RWPE2 (cell line): Measurements from ENCODE around the gene EIF6.

ENCODE experiments used
- ATAC-seq: fragments of 200-7000 bp; cut with Tn5 transposase; 3 replicates; pipeline ENCODE4 v1.9.1; 2021; ENCODE audit warnings: low read depth
- DNase-seq: peaks from one replicate; pipeline ENCODE4 v3.0.0-alpha.2; 2020; ENCODE audit warnings: low spot score
- H3K27ac ChIP-seq: fragments of 450-650 bp; 2 replicates; pipeline ENCODE4 v1.5.1; 2017; ENCODE audit warnings: mild to moderate bottlenecking; ENCODE audit not compliant: poor library complexity, severe bottlenecking
- H3K27me3 ChIP-seq: fragments of 250-450 bp; sonication (Bioruptor Pico); 2 replicates; pipeline ENCODE4 v1.5.1; 2021; ENCODE audit warnings: mild to moderate bottlenecking, moderate library complexity; ENCODE audit not compliant: insufficient read depth, poor library complexity, severe bottlenecking
- H3K36me3 ChIP-seq: fragments of 250-450 bp; sonication (Bioruptor Pico); 2 replicates; pipeline ENCODE4 v1.5.1; 2020; ENCODE audit warnings: low read depth, mild to moderate bottlenecking, moderate library complexity
- H3K4me1 ChIP-seq: fragments of 250-450 bp; sonication (Bioruptor Pico); 2 replicates; pipeline ENCODE4 v1.5.1; 2021; ENCODE audit warnings: mild to moderate bottlenecking, moderate library complexity; ENCODE audit not compliant: insufficient read depth, poor library complexity, severe bottlenecking
- H3K4me3 ChIP-seq: fragments of 250-450 bp; sonication (Bioruptor Pico); 2 replicates; pipeline ENCODE4 v1.5.1; 2021; ENCODE audit warnings: mild to moderate bottlenecking, moderate library complexity; ENCODE audit not compliant: severe bottlenecking
- H3K9me3 ChIP-seq: fragments of 250-450 bp; sonication (Bioruptor Pico); 2 replicates; pipeline ENCODE4 v1.5.1; 2021; ENCODE audit warnings: mild to moderate bottlenecking, moderate library complexity; ENCODE audit not compliant: severe bottlenecking
- CTCF ChIP-seq: fragments of 450-650 bp; IDR thresholded peaks from one replicate; pipeline ENCODE4 v1.5.1; 2017; ENCODE audit warnings: mild to moderate bottlenecking, moderate library complexity; ENCODE audit not compliant: poor library complexity, severe bottlenecking

Gene EIF6

GRCh38 chr20:35288325-35289060, 3.9 kb upstream of the EIF6 start:
- Histone ChIP-seq H3K36me3 (peaks cover 6% of the 10 kb centered on the region), H3K4me3 (no peak overlapping the region), H3K4me1 (peaks cover under 1% of the 10 kb centered on the region), H3K27ac (no peak overlapping the region), H3K9me3 (no peaks in the 10 kb centered on the region), H3K27me3 (no peaks in the 10 kb centered on the region)
- DNase-seq = no peak
- ATAC-seq = no peak
- TF ChIP-seq CTCF = no peak

DNA sequence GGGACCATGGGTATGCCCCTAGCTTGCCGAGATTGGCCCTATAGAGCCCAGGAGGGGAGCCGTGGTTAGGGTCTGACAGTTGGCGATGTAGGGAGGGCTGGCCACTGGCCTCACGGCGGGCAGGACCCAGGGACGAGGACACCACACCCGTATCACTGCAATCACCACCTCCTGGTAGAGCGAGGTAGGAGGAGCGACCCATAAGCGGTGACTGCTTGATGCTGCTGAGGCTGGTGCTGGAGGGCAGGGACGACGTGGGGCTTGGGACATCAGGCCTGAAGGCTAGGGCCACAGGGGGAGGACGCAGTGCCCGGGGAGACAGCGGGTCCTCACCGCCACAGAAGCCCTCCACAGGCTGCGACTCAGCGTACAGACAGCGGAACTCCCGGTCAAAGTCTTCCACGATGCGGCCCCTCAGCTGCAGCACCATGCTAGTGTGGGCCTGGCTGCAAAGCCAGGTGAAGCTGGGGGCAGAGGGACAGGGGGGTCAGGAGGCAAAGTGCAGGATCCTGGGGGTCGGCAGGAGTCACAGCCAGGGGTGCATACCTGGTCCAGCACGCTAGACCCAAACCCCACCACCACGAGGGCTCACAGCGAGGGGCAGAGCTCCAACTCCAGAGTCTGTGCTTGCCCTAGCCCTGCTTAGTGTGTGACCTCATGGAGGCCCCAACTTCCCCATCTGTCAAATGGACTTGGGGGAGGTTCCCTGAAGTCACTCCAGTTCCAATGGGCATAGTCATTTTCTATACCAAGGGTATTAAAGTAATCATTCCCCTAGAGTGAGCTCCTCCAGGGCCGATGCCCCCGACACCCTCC, 3.1 kb upstream of the EIF6 start:
- no peaks in the 10 kb centered on the region for H3K27me3 ChIP-seq
- no peak overlapping the region for H3K27ac ChIP-seq
- no peaks in the 10 kb centered on the region for H3K9me3 ChIP-seq
- H3K36me3 ChIP-seq = peaks cover 13% of the 10 kb centered on the region
- DNase-seq (no peak), ATAC-seq (no peak)
- TF ChIP-seq CTCF = no peak
- H3K4me1 ChIP-seq = peaks cover 8% of the 10 kb centered on the region
- H3K4me3 ChIP-seq = no peak overlapping the region

- H3K27me3 ChIP-seq = no peaks in the 10 kb centered on the region
- H3K4me3 ChIP-seq = no peak overlapping the region
- no peak for TF ChIP-seq CTCF
- DNase-seq (no peak), ATAC-seq (no peak)
- peaks cover 8% of the 10 kb centered on the region for H3K4me1 ChIP-seq
- H3K9me3 ChIP-seq = no peaks in the 10 kb centered on the region
- H3K27ac ChIP-seq = no peak overlapping the region
- peaks cover 20% of the 10 kb centered on the region for H3K36me3 ChIP-seq
Measured at GRCh38 chr20:35286899-35287508, 2.4 kb upstream of the EIF6 start.

- no peak for TF ChIP-seq CTCF
- Histone ChIP-seq H3K4me3 (no peak overlapping the region), H3K9me3 (no peaks in the 10 kb centered on the region), H3K36me3 (peaks cover 28% of the 10 kb centered on the region), H3K27me3 (no peaks in the 10 kb centered on the region), H3K27ac (peak overlapping the region; percentile 88), H3K4me1 (peaks cover 8% of the 10 kb centered on the region)
- no peak for ATAC-seq
- no peak for DNase-seq
Measured at GRCh38 chr20:35286077-35286898, 1.7 kb upstream of the EIF6 start.
